HepG2 (cell line): Measurements from ENCODE around the gene PRKAR1B. TPM values are rescaled to one million over a fixed set of nuclear protein-coding genes. Genes with fewer than 3 reads are reported as not detected.

ENCODE experiments used
- CC2D1A ChIP-seq: sonication (generic); formaldehyde crosslinking; IDR thresholded peaks from 2 replicates; pipeline ENCODE4 v1.8.1; 2023; ENCODE audit warnings: mild to moderate bottlenecking, missing genetic modification reagents
- EHMT2 ChIP-seq: fragments of 200-600 bp; sonication (generic); IDR thresholded peaks from 2 replicates; pipeline ENCODE4 v1.7.0; 2017; ENCODE audit warnings: antibody characterized with exemption, low read depth, low read length, borderline replicate concordance
- GATAD2A ChIP-seq: IDR thresholded peaks from 2 replicates; pipeline ENCODE4 v1.6.1; 2016
- MLLT10 ChIP-seq: sonication (generic); formaldehyde crosslinking; IDR thresholded peaks from 2 replicates; pipeline ENCODE4 v1.4.0; 2020; ENCODE audit warnings: missing genetic modification reagents
- NR2F6 ChIP-seq, 2 experiments: IDR thresholded peaks; 2 replicates each; pipeline ENCODE4 v1.6.1; 2016; ENCODE audit warnings: antibody characterized with exemption in 1 of 2, mild to moderate bottlenecking in 1 of 2
- U2AF1 ChIP-seq: fragments of 200-400 bp; formaldehyde crosslinking; optimal IDR thresholded peaks from 2 replicates; pipeline ENCODE3; 2017; ENCODE audit warnings: mild to moderate bottlenecking, low read depth, low read length
- ZMYM3 ChIP-seq: sonication (generic); formaldehyde crosslinking; IDR thresholded peaks from 2 replicates; pipeline ENCODE4 v1.5.1; 2020; ENCODE audit warnings: mild to moderate bottlenecking, missing genetic modification reagents
- ZNF431 ChIP-seq: sonication (generic); formaldehyde crosslinking; IDR thresholded peaks from 2 replicates; pipeline ENCODE4 v1.9.0; 2022; ENCODE audit warnings: missing genetic modification reagents, low read depth, mild to moderate bottlenecking, borderline replicate concordance
- ZNF510 ChIP-seq: sonication (generic); formaldehyde crosslinking; IDR thresholded peaks from 2 replicates; pipeline ENCODE4 v1.4.0; 2020; ENCODE audit warnings: low read depth, mild to moderate bottlenecking, missing genetic modification reagents
- ZNF615 ChIP-seq: sonication (generic); formaldehyde crosslinking; IDR thresholded peaks from 2 replicates; pipeline ENCODE4 v1.5.0; 2020; ENCODE audit warnings: mild to moderate bottlenecking, missing genetic modification reagents, borderline replicate concordance
- polyA plus RNA-seq, 8 experiments: library from polyadenylated mRNA; depleted of rRNA in 3 of 8; stranded (reverse) in 7 of 8; unstranded in 1 of 8; fragments of >200 nt; fragmentation: Illumina TruSeq in 4 of 8; extraction: Trizol in 4 of 8; gene quantifications; 2 replicates each; pipeline versions ENCODE4 v1.2.1 to v1.2.3, GENCODE V29; 2011 to 2016; ENCODE audit warnings: low read depth in 4 of 8, missing spikeins in 1 of 8, mixed read lengths in 1 of 8; ENCODE audit not compliant: insufficient read depth in 1 of 8
- total RNA-seq, 5 experiments: library from RNA; depleted of rRNA; stranded (reverse); fragments of >200 nt; fragmentation: Illumina TruSeq; extraction: Trizol; gene quantifications; 2 replicates each; pipeline ENCODE4 v1.2.3, GENCODE V29; 2016; ENCODE audit warnings: low read depth in 1 of 5
- TF ChIP-seq, protein P1 (sequence below): sonication (generic); formaldehyde crosslinking; IDR thresholded peaks from 2 replicates; pipeline ENCODE4 v1.9.0; 2021; ENCODE audit warnings: mild to moderate bottlenecking, missing genetic modification reagents
- TF ChIP-seq, protein P2 (sequence below): sonication (generic); formaldehyde crosslinking; IDR thresholded peaks from 2 replicates; pipeline ENCODE4 v1.8.0; 2022; ENCODE audit warnings: missing genetic modification reagents, mild to moderate bottlenecking, inconsistent platforms, borderline replicate concordance
- TF ChIP-seq, protein P3 (sequence below): sonication (generic); formaldehyde crosslinking; IDR thresholded peaks from 2 replicates; pipeline ENCODE4 v1.9.0; 2021; ENCODE audit warnings: missing genetic modification reagents, borderline replicate concordance
- TF ChIP-seq, protein P4 (sequence below): fragments of 450-650 bp; IDR thresholded peaks from 2 replicates; pipeline ENCODE4 v1.6.1; 2017; ENCODE audit warnings: mild to moderate bottlenecking

PRKAR1B gene
- total and polyA plus RNA-seq, 2 of the 13 experiments (the other 11 are each of a cell fraction or from before 2014, with no cell fraction given): 7.9 to 28.2 TPM

DNA sequence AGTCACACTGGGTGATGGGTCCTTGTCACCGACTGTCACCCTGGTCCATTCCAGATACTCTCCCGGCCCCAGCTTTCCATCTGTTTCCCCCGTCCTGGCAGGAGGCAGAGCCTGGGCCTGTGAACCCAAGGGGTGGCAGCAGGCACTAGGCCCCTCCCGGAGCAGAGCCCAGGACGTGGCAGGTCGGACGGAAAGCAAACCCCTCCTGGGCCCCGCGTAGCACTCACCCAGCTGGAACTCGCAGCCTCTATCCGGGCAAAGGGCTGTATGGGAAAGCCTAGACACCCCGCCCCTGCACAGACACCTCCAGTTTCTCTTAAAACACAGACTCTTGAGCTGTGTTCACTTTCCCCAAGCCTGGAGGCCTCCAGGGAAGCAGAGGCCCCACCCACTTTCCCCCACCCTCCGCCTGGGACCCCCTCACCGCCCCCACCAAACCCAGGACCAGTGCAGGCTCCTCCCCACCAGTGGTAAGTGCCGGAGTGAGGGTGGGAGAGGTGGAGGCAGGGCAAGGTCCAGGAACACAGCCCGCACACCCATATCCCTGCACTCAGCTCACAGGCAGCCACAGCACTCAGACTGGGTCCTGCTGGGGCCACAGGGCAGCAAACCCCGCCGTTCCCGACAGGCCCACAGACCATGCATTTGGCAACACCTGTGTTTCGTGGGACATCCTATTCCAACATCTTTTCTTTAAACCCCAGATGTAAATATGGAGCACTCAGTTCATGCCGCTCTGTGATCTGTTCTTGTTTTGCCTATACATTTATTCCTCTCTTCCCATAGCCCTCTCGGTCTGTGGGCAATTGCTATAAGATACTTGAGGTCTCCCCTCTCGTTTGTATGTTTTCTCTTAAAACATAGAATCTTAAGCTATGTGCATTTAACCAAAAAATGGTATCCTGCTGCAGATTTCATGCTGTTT, 109.2 kb downstream of the PRKAR1B start (continued):
- TF ChIP-seq, protein P1, sequence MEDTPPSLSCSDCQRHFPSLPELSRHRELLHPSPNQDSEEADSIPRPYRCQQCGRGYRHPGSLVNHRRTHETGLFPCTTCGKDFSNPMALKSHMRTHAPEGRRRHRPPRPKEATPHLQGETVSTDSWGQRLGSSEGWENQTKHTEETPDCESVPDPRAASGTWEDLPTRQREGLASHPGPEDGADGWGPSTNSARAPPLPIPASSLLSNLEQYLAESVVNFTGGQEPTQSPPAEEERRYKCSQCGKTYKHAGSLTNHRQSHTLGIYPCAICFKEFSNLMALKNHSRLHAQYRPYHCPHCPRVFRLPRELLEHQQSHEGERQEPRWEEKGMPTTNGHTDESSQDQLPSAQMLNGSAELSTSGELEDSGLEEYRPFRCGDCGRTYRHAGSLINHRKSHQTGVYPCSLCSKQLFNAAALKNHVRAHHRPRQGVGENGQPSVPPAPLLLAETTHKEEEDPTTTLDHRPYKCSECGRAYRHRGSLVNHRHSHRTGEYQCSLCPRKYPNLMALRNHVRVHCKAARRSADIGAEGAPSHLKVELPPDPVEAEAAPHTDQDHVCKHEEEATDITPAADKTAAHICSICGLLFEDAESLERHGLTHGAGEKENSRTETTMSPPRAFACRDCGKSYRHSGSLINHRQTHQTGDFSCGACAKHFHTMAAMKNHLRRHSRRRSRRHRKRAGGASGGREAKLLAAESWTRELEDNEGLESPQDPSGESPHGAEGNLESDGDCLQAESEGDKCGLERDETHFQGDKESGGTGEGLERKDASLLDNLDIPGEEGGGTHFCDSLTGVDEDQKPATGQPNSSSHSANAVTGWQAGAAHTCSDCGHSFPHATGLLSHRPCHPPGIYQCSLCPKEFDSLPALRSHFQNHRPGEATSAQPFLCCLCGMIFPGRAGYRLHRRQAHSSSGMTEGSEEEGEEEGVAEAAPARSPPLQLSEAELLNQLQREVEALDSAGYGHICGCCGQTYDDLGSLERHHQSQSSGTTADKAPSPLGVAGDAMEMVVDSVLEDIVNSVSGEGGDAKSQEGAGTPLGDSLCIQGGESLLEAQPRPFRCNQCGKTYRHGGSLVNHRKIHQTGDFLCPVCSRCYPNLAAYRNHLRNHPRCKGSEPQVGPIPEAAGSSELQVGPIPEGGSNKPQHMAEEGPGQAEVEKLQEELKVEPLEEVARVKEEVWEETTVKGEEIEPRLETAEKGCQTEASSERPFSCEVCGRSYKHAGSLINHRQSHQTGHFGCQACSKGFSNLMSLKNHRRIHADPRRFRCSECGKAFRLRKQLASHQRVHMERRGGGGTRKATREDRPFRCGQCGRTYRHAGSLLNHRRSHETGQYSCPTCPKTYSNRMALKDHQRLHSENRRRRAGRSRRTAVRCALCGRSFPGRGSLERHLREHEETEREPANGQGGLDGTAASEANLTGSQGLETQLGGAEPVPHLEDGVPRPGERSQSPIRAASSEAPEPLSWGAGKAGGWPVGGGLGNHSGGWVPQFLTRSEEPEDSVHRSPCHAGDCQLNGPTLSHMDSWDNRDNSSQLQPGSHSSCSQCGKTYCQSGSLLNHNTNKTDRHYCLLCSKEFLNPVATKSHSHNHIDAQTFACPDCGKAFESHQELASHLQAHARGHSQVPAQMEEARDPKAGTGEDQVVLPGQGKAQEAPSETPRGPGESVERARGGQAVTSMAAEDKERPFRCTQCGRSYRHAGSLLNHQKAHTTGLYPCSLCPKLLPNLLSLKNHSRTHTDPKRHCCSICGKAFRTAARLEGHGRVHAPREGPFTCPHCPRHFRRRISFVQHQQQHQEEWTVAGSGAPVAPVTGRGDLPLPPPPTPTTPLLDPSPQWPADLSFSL (CRISPR knock-in tag): no peak
- TF ChIP-seq, protein P2, sequence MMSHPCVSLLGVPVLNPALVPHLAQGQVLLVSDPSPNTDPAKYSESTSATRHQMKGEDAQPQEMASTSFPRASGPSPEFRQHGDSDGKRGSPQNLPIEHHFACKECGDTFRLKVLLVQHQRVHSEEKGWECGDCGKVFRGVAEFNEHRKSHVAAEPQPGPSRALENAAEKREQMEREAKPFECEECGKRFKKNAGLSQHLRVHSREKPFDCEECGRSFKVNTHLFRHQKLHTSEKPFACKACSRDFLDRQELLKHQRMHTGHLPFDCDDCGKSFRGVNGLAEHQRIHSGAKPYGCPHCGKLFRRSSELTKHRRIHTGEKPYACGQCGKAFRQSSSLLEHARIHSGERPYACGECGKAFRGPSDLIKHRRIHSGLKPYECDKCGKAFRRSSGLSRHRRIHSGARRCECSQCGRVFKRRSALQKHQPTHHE (CRISPR knock-in tag): 0 out of 2 replicates have a peak, but pooled peaks have one; percentile 20
- TF ChIP-seq ZMYM3 (CRISPR knock-in tag): no peak
- TF ChIP-seq ZNF431 (CRISPR knock-in tag): no peak
- TF ChIP-seq ZNF615 (CRISPR knock-in tag): no peak
- no peak for TF ChIP-seq U2AF1
- TF ChIP-seq ZNF510: 0 out of 2 replicates have a peak, but pooled peaks have one; percentile 79
- no peak for TF ChIP-seq NR2F6 (IDR thresholded peaks at IDR 0.05)
- TF ChIP-seq NR2F6 (CRISPR knock-in tag; IDR thresholded peaks at IDR 0.05): 0 out of 2 replicates have a peak, but pooled peaks have one; percentile 5
- no peak for TF ChIP-seq CC2D1A (CRISPR knock-in tag)
- no peak for TF ChIP-seq MLLT10 (CRISPR knock-in tag)
- TF ChIP-seq, protein P3, sequence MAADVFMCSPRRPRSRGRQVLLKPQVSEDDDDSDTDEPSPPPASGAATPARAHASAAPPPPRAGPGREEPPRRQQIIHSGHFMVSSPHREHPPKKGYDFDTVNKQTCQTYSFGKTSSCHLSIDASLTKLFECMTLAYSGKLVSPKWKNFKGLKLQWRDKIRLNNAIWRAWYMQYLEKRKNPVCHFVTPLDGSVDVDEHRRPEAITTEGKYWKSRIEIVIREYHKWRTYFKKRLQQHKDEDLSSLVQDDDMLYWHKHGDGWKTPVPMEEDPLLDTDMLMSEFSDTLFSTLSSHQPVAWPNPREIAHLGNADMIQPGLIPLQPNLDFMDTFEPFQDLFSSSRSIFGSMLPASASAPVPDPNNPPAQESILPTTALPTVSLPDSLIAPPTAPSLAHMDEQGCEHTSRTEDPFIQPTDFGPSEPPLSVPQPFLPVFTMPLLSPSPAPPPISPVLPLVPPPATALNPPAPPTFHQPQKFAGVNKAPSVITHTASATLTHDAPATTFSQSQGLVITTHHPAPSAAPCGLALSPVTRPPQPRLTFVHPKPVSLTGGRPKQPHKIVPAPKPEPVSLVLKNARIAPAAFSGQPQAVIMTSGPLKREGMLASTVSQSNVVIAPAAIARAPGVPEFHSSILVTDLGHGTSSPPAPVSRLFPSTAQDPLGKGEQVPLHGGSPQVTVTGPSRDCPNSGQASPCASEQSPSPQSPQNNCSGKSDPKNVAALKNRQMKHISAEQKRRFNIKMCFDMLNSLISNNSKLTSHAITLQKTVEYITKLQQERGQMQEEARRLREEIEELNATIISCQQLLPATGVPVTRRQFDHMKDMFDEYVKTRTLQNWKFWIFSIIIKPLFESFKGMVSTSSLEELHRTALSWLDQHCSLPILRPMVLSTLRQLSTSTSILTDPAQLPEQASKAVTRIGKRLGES (CRISPR knock-in tag): no peak
- TF ChIP-seq GATAD2A (CRISPR knock-in tag): no peak
- no peak for TF ChIP-seq EHMT2
- TF ChIP-seq, protein P4, sequence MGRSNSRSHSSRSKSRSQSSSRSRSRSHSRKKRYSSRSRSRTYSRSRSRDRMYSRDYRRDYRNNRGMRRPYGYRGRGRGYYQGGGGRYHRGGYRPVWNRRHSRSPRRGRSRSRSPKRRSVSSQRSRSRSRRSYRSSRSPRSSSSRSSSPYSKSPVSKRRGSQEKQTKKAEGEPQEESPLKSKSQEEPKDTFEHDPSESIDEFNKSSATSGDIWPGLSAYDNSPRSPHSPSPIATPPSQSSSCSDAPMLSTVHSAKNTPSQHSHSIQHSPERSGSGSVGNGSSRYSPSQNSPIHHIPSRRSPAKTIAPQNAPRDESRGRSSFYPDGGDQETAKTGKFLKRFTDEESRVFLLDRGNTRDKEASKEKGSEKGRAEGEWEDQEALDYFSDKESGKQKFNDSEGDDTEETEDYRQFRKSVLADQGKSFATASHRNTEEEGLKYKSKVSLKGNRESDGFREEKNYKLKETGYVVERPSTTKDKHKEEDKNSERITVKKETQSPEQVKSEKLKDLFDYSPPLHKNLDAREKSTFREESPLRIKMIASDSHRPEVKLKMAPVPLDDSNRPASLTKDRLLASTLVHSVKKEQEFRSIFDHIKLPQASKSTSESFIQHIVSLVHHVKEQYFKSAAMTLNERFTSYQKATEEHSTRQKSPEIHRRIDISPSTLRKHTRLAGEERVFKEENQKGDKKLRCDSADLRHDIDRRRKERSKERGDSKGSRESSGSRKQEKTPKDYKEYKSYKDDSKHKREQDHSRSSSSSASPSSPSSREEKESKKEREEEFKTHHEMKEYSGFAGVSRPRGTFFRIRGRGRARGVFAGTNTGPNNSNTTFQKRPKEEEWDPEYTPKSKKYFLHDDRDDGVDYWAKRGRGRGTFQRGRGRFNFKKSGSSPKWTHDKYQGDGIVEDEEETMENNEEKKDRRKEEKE: no peak
